Thoracic aorta (tissue), 2 donors: ENCODE data around the gene DDX19B. TPM values are rescaled to one million over a fixed set of nuclear protein-coding genes. Genes with fewer than 3 reads are reported as not detected.
"Not testable (repeated sequence)": the region's sequence is repeated elsewhere in the genome, so short reads cannot be mapped to it uniquely, and the experiment has no call there.

Experiments used
- ATAC-seq: fragments of 150-250 bp; one replicate; pipeline ENCODE4 v1.8.0; 2017; ENCODE audit warnings: low read depth; ENCODE audit not compliant: insufficient number of reproducible peaks, low FRiP score
- DNase-seq: peaks from one replicate; pipeline ENCODE4 v3.0.0-alpha.2; 2020; ENCODE audit warnings: low spot score
- H3K27ac ChIP-seq, 2 donors: fragments of 200-600 bp; sonication (generic); 1 replicate in 1 of 2; 2 replicates in 1 of 2; pipeline ENCODE4 v1.5.1; 2016; ENCODE audit warnings: mild to moderate bottlenecking in 2 of 2, moderate library complexity in 2 of 2
- H3K27me3 ChIP-seq: fragments of 200-600 bp; sonication (generic); replicated peaks from 2 replicates; pipeline ENCODE4 v1.6.0; 2016; ENCODE audit warnings: mild to moderate bottlenecking; ENCODE audit not compliant: insufficient read depth
- H3K36me3 ChIP-seq: fragments of 200-600 bp; sonication (generic); one replicate; pipeline ENCODE4 v1.5.1; 2016
- H3K4me1 ChIP-seq, 2 donors: fragments of 200-600 bp; sonication (generic); 1 replicate in 1 of 2; 2 replicates in 1 of 2; pipeline versions ENCODE4 v1.5.1 to v1.6.0; 2016; ENCODE audit warnings: low read depth in 2 of 2, mild to moderate bottlenecking in 1 of 2; ENCODE audit not compliant: control insufficient read depth in 1 of 2
- H3K4me3 ChIP-seq: fragments of 200-600 bp; sonication (generic); 2 replicates; pipeline ENCODE4 v1.5.1; 2016; ENCODE audit warnings: mild to moderate bottlenecking
- H3K9me3 ChIP-seq: fragments of 200-600 bp; sonication (generic); 2 replicates; pipeline ENCODE4 v1.5.1; 2016
- total RNA-seq, 2 donors: library from RNA; depleted of rRNA; stranded (reverse); fragments of >200 nt; gene quantifications; one replicate each; pipeline versions ENCODE4 v1.1.0 to v1.2.3, GENCODE V29; 2016
- TF ChIP-seq, protein P1 (sequence below): fragments of 200-600 bp; sonication (generic); IDR thresholded peaks from one replicate; pipeline ENCODE4 v1.5.1; 2019; ENCODE audit warnings: antibody characterized with exemption

The DDX19B gene
- total RNA-seq, 2 donors from 2014 or later, result 20.7 to 20.8 TPM

DNA sequence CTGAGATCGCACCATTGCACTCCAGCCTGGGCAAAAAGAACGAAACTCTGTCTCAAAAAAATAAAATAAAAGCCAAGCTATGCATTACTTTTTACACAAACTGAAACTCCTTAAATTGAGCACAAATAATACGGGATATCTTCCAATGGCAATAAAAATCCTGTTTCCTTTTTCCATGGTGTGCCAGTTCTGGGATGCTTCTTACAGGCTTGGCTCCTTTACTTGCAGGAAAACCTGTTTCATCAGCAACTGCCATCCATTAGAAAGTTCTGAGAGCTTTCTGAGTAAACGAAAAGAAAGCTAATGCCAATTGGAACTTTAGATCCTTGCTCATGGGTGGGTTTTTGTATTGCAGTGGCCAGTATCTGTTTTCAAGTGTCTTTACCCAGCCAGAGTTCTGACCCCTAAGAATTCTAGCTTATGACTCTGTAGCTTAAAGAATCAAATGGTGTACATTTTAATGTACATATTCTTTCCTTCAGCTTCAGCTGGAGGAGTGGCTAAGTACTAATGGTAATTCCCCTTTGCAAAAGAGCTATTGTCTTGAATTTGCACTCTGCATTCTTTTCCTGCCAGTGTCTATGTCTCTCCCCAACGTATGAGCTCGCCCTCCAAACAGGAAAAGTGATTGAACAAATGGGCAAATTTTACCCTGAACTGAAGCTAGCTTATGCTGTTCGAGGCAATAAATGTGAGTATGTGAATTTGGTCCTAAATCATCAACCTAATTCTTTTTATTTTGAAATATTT lies 26.2 kb downstream of the DDX19B start:
- no peaks in the 10 kb centered on the region for H3K9me3 ChIP-seq
- H3K27me3 ChIP-seq, result no peaks in the 10 kb centered on the region
- ATAC-seq (no peak), DNase-seq (no peak)
- no peaks in the 10 kb centered on the region for H3K4me1 ChIP-seq
- no peak overlapping the region for H3K27ac ChIP-seq
- peaks cover 61% of the 10 kb centered on the region for H3K36me3 ChIP-seq
- TF ChIP-seq, protein P1, sequence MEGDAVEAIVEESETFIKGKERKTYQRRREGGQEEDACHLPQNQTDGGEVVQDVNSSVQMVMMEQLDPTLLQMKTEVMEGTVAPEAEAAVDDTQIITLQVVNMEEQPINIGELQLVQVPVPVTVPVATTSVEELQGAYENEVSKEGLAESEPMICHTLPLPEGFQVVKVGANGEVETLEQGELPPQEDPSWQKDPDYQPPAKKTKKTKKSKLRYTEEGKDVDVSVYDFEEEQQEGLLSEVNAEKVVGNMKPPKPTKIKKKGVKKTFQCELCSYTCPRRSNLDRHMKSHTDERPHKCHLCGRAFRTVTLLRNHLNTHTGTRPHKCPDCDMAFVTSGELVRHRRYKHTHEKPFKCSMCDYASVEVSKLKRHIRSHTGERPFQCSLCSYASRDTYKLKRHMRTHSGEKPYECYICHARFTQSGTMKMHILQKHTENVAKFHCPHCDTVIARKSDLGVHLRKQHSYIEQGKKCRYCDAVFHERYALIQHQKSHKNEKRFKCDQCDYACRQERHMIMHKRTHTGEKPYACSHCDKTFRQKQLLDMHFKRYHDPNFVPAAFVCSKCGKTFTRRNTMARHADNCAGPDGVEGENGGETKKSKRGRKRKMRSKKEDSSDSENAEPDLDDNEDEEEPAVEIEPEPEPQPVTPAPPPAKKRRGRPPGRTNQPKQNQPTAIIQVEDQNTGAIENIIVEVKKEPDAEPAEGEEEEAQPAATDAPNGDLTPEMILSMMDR, result no peak
- no peak overlapping the region for H3K4me3 ChIP-seq

- H3K36me3 ChIP-seq, result peaks cover 54% of the 10 kb centered on the region
- TF ChIP-seq, protein P1, result no peak
- no peak for ATAC-seq
Observed at GRCh38 chr16:70331091-70331490, 32.1 kb downstream of the DDX19B start.

DNA sequence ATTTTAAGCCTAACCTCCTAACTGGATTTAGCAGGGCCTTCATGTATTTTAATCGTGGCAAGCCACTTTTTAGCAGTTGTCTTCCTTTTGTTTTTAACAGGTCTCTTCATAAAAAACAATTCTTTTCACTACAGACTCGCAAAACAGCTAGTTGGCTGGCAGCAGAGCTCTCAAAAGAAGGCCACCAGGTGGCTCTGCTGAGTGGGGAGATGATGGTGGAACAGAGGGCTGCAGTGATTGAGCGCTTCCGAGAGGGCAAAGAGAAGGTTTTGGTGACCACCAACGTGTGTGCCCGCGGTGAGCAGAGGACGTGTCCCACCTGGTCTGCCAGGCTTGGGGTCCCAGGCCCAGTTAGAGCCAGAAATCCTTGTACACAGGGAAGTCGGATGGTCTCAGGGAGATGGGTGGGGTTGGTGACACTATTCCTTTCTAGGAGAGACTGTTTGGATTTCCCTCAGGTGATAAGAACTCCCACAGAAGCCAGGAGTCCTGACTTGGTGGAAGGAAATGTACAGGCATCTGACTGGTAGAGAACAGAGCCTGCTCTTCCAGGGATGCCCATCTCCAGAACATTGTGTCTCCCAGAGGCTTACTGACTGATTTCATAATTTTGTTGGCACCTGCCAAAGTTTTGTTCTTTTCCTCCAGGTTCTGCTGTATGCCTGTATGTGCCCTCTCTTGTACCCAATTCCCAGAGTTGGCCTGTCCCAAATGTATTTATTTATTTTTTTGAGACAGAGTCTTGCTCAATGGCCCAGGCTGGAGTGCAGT lies 32.8 kb downstream of the DDX19B start:
- Histone ChIP-seq H3K4me1 (no peaks in the 10 kb centered on the region), H3K36me3 (peaks cover 54% of the 10 kb centered on the region), H3K27me3 (no peaks in the 10 kb centered on the region), H3K9me3 (no peaks in the 10 kb centered on the region), H3K27ac (no peak overlapping the region), H3K4me3 (no peak overlapping the region)
- ATAC-seq (no peak), DNase-seq (no peak)
- TF ChIP-seq, protein P1, result peak; percentile 28

More at GRCh38 chr16:70331091-70331490, 32.1 kb downstream of the DDX19B start:
- Histone ChIP-seq H3K27me3 (no peaks in the 10 kb centered on the region), H3K9me3 (no peaks in the 10 kb centered on the region), H3K4me1 (no peaks in the 10 kb centered on the region), H3K27ac (no peak overlapping the region), H3K4me3 (no peak overlapping the region)
- DNase-seq, result no peak

GRCh38 chr16:70332728-70333127 lies 33.7 kb downstream of the DDX19B start:
- H3K4me3 ChIP-seq, DNase-seq, ATAC-seq, H3K27ac ChIP-seq, H3K4me1 ChIP-seq, H3K27me3 ChIP-seq, H3K9me3 ChIP-seq: not testable (repeated sequence)
- H3K36me3 ChIP-seq, result peaks cover 48% of the 10 kb centered on the region

DNA sequence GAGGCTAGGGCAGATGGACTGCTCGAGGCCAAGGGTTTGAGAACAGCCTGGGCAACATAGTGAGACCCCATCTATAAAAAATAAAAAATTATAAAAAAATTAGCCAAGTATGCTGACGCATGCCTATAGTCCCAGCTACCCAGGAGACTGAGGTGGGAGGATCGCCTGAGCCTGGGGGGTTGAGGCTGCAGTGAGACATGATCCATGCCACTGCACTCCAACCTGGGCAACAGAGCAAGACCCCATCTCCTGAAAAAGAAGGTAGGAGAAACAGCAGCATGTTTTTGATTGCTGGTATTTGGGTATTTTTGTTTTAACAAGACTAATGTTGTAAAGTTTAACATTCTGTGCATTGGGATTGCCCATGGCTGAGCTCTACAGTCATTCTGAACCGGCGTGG lies 38.8 kb downstream of the DDX19B start:
- H3K27ac ChIP-seq, result no peak overlapping the region
- H3K4me1 ChIP-seq, result no peaks in the 10 kb centered on the region
- TF ChIP-seq, protein P1, result no peak
- no peak overlapping the region for H3K4me3 ChIP-seq
- DNase-seq, result no peak
- no peak for ATAC-seq
- no peaks in the 10 kb centered on the region for H3K9me3 ChIP-seq
- no peaks in the 10 kb centered on the region for H3K27me3 ChIP-seq
- peaks cover 15% of the 10 kb centered on the region for H3K36me3 ChIP-seq
